ENCODE results near the gene PLPPR3.

DNA sequence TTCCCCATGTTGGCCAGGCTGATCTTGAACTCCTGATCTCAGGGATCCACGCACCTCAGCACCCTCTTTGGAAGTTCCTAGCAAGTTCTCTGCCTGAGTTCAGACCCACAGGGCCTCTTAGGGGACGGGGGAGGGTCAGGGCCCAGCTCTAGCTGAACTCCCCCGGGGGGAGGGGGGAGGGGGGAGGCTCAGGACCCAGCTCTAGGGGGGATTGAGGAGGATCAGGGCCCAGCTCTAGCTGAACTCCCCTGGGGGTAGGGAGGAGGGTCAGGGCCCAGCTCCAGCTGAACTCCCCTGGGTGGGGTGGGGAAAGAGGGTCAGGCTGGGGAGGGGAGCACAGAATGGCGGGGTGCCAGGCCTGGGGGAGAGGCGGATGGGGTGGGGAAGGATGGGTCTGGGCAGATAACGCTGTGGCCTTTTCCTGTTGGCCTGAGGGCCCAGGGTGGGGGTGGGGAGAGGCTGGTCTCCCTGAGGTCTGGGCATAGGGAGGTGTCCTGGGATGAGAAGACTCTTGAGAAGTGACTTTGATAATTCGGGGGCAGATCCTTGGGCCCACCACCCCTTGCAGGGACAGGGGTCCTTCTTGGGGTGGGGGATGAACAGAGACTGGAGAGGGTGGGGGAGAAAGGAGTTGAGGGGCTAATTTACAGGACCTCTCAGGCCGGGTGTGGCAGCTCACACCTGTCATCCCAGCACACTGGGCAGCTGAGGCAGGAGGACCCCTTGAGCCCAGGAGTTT, 30.0 kb downstream of the PLPPR3 start:
- TF ChIP-seq POLR2A (IDR thresholded peaks at IDR 0.05; ENCODE audit: low read length) (no peak), GATA1 (IDR thresholded peaks at IDR 0.05; ENCODE audit: low read depth, low read length) (no peak)

All from erythroblast (primary cell).